KBM-7 (cell line): ENCODE results near the gene NDUFV1.
"Not testable (repeated sequence)": the region's sequence is repeated elsewhere in the genome, so short reads cannot be mapped to it uniquely, and the experiment has no call there.

Experiments used
- DNase-seq: peaks from one replicate; pipeline ENCODE4 v3.0.0-alpha.2; 2015
- in situ Hi-C: fragments of 300-500 bp; cut with MboI; formaldehyde crosslinking; loops from 2 replicates; pipeline ENCODE4 v1.14.3; 2020; ENCODE audit warnings: low sequenced_read_pairs, low pct_unique_long_range_greater_than_20kb, mixed read lengths

The NDUFV1 gene

GRCh38 chr11:67634366-67635230 is 27.9 kb downstream of the NDUFV1 start:
- no peak for DNase-seq
- in situ Hi-C loops = no loop called here

GRCh38 chr11:67635231-67635521 is 28.4 kb downstream of the NDUFV1 start:
- in situ Hi-C loops = no loop called here

GRCh38 chr11:67636962-67637361 is 30.2 kb downstream of the NDUFV1 start:
- no peak for DNase-seq
- in situ Hi-C loops = no loop called here

More at GRCh38 chr11:67635231-67635521, 28.4 kb downstream of the NDUFV1 start:
- no peak for DNase-seq

DNA sequence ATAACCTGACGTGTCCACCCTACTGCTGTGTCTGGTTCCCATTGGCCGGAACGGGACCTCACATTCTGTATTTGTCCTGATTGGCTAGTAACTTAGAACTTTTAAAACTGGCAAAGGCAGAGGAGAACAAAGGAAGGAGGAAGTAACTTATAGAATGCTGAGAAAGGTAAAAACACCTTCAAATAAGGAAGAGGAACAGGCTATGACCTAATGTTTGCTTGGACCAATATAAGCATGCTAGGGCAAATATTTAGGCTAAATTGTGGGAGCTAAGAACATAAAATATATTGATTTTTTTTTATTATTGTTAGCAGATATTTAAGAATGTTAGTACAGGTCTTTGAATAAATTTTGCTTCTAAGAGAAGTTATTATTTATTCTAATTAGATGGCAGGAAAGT is 30.7 kb downstream of the NDUFV1 start:
- in situ Hi-C loops = not testable (repeated sequence)

GRCh38 chr11:67638535-67639437 is 32.0 kb downstream of the NDUFV1 start:
- in situ Hi-C loops = no loop called here
- DNase-seq = no peak

More for the DNA sequence above, 30.7 kb downstream of the NDUFV1 start:
- DNase-seq = not testable (repeated sequence)

GRCh38 chr11:67639438-67639859 is 32.7 kb downstream of the NDUFV1 start, which contains the start of gene TBX10:
TBX10 (minus strand) TSS chr11:67639763; CDS start chr11:67639472, 291 bp downstream.
- in situ Hi-C loops = no loop called here
- no peak for DNase-seq

DNA sequence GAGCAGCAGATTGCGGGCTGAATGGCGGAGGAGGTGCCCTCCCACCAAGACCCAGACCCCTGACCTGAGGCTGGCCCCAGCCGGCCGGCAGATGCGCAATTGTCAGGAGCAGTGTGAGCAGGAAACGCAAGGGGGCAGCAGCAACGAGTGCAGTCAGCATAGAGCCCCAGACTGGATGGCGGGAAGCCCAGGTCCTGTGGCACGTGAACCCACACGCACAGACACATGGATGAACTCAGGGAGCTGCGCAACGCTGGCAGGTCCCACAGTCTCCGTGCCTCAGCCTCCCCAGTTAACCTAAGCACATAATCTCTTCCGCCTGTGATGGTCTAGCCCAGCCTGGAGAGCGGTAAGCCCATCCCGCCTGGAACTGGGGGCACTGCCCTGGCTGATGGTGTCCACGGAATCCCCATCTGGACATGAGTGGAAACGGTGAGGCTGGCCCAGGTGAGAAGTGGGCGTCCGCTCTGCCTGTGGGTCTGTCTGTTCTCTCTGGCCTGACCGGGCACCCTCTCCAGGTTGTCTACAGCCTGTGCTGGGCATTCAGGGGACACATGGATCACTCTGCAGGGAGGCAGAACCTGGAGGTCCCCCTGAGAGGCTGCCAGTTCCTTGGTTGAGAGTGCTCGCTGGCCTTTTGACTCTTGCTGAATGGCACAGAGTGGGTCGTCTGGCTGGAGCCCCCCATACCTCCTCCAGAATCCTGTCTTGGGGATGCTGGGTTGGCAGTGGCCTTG is 33.5 kb downstream of the NDUFV1 start:
- in situ Hi-C loops = no loop called here
- DNase-seq = peak; percentile 56

DNA sequence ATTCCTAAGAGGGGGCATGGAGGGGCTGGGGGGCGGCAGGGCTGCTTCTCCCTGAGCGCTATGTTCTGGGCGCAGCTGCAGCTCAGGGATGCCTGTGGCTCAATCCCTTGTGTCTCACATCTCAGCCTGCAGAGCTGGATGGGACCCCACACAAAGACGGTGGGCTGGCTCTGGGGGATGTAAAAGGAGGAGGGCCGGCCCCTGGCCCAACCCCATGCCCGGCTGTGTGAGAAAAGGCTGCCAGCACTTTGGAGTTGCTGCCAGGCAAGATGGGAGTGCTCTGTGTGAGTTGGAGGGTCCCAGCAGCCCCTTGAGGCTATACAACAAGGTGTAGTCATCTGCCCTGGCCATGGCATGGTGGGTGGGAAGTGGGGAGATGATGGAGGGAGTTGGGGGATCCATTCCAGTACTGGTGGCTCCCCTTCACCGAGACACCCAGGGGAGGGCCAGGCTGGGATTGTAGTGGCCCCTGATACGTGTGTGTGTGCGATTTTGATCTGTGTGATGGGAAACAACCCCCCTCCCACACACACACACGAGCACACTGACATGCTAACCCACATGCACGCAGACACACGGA is 34.1 kb downstream of the NDUFV1 start:
- DNase-seq = no peak
- in situ Hi-C loops = no loop called here

DNA sequence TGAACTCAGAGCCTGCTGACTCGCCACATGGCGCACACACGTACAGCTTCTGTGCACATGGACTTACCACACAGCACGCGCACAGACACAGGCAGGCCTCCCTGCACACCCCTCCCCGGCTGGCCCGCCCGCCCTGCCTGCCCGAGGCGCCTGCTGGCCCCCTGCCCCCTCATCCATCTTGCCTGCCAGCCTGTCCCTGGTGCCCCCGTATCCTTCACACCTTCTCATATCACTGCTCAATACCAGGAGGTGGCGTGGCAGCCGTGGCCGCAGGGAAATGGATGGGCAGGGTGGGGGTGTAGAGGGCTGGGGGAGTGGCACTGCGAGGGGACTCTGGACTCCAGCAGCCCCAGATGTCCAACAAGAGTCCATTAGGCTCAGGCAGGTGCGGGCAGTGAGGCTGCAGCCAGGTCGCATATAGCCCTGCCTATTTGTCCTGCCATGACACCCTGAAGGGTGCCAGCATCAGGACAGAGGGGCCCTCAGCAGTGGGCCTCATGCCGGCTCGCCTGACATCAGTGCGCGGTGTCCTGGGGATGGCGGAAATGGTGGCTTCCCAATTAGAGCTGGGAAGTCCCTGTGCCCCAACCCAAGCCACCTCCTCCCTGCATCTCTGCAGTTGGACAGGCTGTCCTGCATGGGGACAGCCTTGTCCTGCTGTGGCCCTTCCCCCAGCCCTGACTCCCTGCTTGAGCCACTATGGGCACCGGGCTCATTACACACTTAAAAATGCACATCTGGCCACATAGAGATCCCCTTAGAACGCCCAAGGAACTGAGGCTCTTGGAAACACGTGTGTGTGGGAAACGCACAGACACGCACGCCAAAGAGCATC is 34.8 kb downstream of the NDUFV1 start:
- in situ Hi-C loops = no loop called here
- DNase-seq = no peak

DNA sequence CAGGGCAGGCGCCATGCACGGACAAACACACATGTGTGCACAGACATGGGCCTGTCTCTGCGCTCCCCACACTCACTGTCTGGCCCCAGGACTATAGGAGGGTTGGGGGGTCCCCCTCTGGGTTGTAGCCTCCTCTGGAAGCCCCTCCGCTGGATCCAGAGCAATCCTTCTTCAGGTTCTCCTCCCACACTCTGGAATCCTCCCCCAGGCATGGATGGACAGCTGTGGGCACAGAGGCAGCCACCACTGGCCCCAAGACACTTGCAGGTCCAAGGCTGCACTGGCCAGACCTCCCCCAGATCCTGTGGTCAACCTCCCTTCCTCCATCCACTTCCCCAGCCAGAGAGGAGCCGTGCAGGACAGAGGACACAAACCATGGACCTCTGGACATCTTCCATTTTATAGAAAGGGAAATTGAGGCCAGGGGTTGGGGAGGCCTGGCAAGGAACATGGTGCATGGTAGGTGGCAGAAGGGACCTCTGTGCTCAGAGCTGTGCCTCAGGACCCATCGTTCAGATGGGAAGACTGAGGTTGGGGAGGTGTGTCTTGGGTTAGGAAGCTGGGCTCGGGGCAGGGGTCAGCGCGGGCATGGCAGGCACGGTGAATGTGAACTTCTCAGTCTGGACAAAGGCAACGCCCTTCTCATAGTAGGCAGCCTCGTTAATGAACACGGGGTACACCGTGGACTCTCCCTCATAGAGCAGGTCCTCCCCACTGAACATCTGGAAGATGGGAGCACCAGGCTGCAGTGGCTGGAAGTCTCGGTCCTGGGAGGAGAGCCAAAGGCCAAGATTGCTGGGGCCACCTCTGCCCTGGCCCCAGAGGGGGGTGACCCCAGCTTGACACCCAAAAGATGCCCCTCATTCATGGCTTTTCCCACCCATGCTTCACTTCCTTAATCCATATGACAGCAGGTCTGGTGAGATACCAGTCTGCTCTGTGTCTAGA is 35.7 kb downstream of the NDUFV1 start:
- no peak for DNase-seq
- in situ Hi-C loops = no loop called here

- in situ Hi-C loops = no loop called here
- DNase-seq = peak; percentile 41
Measured at GRCh38 chr11:67644042-67644441, 37.3 kb downstream of the NDUFV1 start.

DNA sequence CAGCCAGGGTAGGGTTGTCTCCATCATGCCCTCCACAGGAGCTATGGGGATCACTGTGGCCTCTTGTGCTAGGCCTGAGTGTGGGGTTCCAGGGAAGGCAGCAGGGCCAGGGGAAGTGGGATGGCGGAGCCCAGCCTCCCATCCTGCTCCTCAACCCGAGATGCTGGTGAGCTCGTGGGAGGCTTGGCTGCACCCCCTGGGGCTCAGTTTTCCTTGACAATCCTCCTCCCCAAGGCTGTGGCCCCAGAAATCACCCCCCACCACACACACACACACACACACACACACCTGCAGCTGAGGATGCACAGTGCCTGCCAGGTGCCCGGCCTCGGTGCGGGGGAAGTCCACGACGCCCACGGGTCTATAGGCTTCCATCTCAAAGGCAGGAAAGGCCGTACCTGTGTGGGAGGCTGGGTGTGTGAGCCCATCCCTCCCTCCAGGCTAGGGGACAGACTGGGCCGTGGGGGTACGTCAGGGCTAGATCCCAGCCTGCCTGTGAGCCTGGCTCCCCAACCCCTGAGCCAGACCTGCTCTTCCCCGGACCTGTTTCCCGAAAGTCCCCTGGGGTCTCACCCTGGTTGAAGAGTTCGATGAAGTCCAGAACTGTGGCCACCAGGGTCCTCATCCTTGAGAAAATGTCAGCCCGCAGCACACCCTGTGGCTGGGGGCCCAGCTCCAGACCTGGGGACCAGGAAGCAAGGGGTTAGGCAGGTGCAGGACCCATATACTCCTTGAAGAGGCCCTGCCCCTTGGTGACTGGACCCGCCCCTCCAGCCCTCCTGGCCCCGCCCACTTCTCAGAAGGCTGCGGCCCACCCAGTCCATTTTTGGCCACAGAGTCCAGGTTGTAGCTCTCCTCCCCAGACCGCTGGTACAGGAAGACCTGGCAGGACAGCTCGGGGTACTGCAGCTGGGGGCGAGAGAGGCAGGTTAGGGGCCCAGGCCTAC is 38.0 kb downstream of the NDUFV1 start:
- DNase-seq = no peak
- in situ Hi-C loops = no loop called here

GRCh38 chr11:67645521-67646461 is 39.1 kb downstream of the NDUFV1 start:
- in situ Hi-C loops = no loop called here
- DNase-seq = no peak

- in situ Hi-C loops = no loop called here
- DNase-seq = peak; percentile 89
Measured at GRCh38 chr11:67646535-67647336, 40.0 kb downstream of the NDUFV1 start.
